HepG2 (cell line): ENCODE data around the gene FBXO41. TPM values are rescaled to one million over a fixed set of nuclear protein-coding genes. Genes with fewer than 3 reads are reported as not detected.
A peak's percentile ranks its signal among the peaks of the same experiment; 100 is the strongest.

Experiments used
- ATAC-seq: fragments of 200-7000 bp; cut with Tn5 transposase; 3 replicates; pipeline ENCODE4 v1.9.1; 2020; ENCODE audit warnings: mild to moderate bottlenecking, moderate library complexity
- BruUV-seq: library from RNA; stranded (reverse); fragments of 400-500 nt; replicated peaks from 2 replicates; lab custom pipeline; 2021; lab: Mats Ljungman, UMichigan
- CTCF ChIA-PET: fragments of 300-600 bp; formaldehyde crosslinking; extraction: SDS; loops from one replicate; lab custom pipeline; 2021; ENCODE audit warnings: low total read pairs, inconsistent platforms, low intra/inter-chr PET ratio; lab: Yijun Ruan, JAX
- POLR2A ChIA-PET: fragments of 350-600 bp; sonication (Branson Sonifier 250); formaldehyde crosslinking; loops from one replicate; lab custom pipeline; 2020; ENCODE audit warnings: antibody characterized with exemption, inconsistent platforms; lab: Yijun Ruan, JAX
- DNase-seq: peaks from one replicate; pipeline ENCODE4 v3.0.0-alpha.2; 2015; ENCODE audit warnings: low spot score
- FAIRE-seq: peaks from 3 replicates; lab custom pipeline; 2011; peaks lifted over from hg19 to GRCh38; lab: Jason Lieb, UNC
- H2AFZ ChIP-seq: one replicate; pipeline ENCODE4 v1.6.1; 2011; ENCODE audit warnings: low read length, inconsistent platforms
- H3K27ac ChIP-seq: fragments of 300-600 bp; 3 replicates; pipeline ENCODE4 v1.8.0; 2011; ENCODE audit warnings: mixed run types, mild to moderate bottlenecking, mixed read lengths, low read length, inconsistent platforms; ENCODE audit not compliant: insufficient read depth; ENCODE audit errors: extremely low read length
- H3K27me3 ChIP-seq, 2 experiments: fragments of 200-600 bp in 1 of 2; 2 replicates in 1 of 2; 3 replicates in 1 of 2; pipeline versions ENCODE4 v1.6.0 to v1.8.0; 2011; ENCODE audit warnings: low read length in 2 of 2, mild to moderate bottlenecking in 2 of 2, moderate library complexity in 2 of 2, inconsistent platforms in 1 of 2; ENCODE audit not compliant: insufficient read depth in 2 of 2, control insufficient read depth in 1 of 2
- H3K36me3 ChIP-seq, 2 experiments: fragments of 200-600 bp in 1 of 2; replicated peaks in 1 of 2; 2 replicates in 1 of 2; 3 replicates in 1 of 2; pipeline versions ENCODE4 v1.5.1 to v1.8.0; 2011; ENCODE audit warnings: low read length in 2 of 2, inconsistent platforms in 1 of 2; ENCODE audit not compliant: insufficient read depth in 2 of 2, control insufficient read depth in 1 of 2
- H3K4me1 ChIP-seq: 2 replicates; pipeline ENCODE4 v1.5.1; 2012; ENCODE audit warnings: low read length, inconsistent platforms; ENCODE audit not compliant: insufficient read depth
- H3K4me2 ChIP-seq: 2 replicates; pipeline ENCODE4 v1.6.0; 2011; ENCODE audit warnings: low read depth, low read length, inconsistent platforms
- H3K4me3 ChIP-seq, 3 experiments: fragments of 200-600 bp in 1 of 3; sonication (generic), shearing (Covaris generic) in 1 of 3; replicated peaks in 1 of 3; 2 replicates each; pipeline ENCODE4 v1.5.1; 2011 to 2016; ENCODE audit warnings: low read length in 3 of 3, inconsistent platforms in 2 of 3, low read depth in 2 of 3, mild to moderate bottlenecking in 2 of 3, control low read depth in 1 of 3, mixed read lengths in 1 of 3; ENCODE audit not compliant: insufficient read depth in 1 of 3
- H3K79me2 ChIP-seq: one replicate; pipeline ENCODE4 v1.6.1; 2011; ENCODE audit warnings: low read length, inconsistent platforms; ENCODE audit not compliant: insufficient read depth
- H3K9ac ChIP-seq: 2 replicates; pipeline ENCODE4 v1.6.0; 2011; ENCODE audit warnings: mild to moderate bottlenecking, low read depth, low read length, inconsistent platforms; ENCODE audit not compliant: insufficient read depth
- H3K9me3 ChIP-seq: 2 replicates; pipeline ENCODE4 v1.5.1; 2012; ENCODE audit warnings: mild to moderate bottlenecking, low read length
- H4K20me1 ChIP-seq: 2 replicates; pipeline ENCODE4 v1.6.0; 2011; ENCODE audit warnings: inconsistent platforms, mild to moderate bottlenecking, low read length, moderate library complexity; ENCODE audit not compliant: insufficient read depth
- CBX5 ChIP-seq: sonication (generic); formaldehyde crosslinking; IDR thresholded peaks from 2 replicates; pipeline ENCODE4 v1.4.0; 2020; ENCODE audit warnings: missing genetic modification reagents, borderline replicate concordance
- JUNB ChIP-seq: sonication (generic); formaldehyde crosslinking; IDR thresholded peaks from 2 replicates; pipeline ENCODE4 v1.8.0; 2022; ENCODE audit warnings: missing genetic modification reagents, mild to moderate bottlenecking, borderline replicate concordance
- SNAPC2 ChIP-seq: sonication (generic); formaldehyde crosslinking; IDR thresholded peaks from 2 replicates; pipeline ENCODE4 v1.8.1; 2022; ENCODE audit warnings: mild to moderate bottlenecking, missing genetic modification reagents
- SUZ12 ChIP-seq: fragments of 150-350 bp; IDR thresholded peaks from 2 replicates; pipeline ENCODE4 v1.6.1; 2014; ENCODE audit warnings: low read depth, low read length
- ZNF3 ChIP-seq: IDR thresholded peaks from 2 replicates; pipeline ENCODE4 v1.7.0; 2017; ENCODE audit warnings: inconsistent platforms
- ZNF503 ChIP-seq: sonication (generic); formaldehyde crosslinking; IDR thresholded peaks from 2 replicates; pipeline ENCODE4 v1.4.0; 2020; ENCODE audit warnings: missing genetic modification reagents
- ZNF552 ChIP-seq: sonication (generic); formaldehyde crosslinking; IDR thresholded peaks from 2 replicates; pipeline ENCODE4 v1.9.0; 2022; ENCODE audit warnings: missing genetic modification reagents, mild to moderate bottlenecking, borderline replicate concordance
- WGBS: methylation state at CpG from one replicate; pipeline ENCODE4 v1.1.6; 2017; ENCODE audit warnings: low lambda C conversion rate; 5-methylcytosine and 5-hydroxymethylcytosine counted together
- in situ Hi-C: cut with HindIII; loops from 2 replicates; pipeline ENCODE4 v1.10.0; 2017; ENCODE audit warnings: low pct_unique_long_range_greater_than_20kb; ENCODE audit not compliant: extremely low pct_ligation_motif_present
- intact Hi-C: fragments of 100-400 bp; cut with micrococcal nuclease; formaldehyde crosslinking; loops from one replicate; pipeline ENCODE4 v1.10.0; 2022; ENCODE audit not compliant: unreplicated experiment
- polyA plus RNA-seq, 8 experiments: library from polyadenylated mRNA; depleted of rRNA in 3 of 8; stranded (reverse) in 7 of 8; unstranded in 1 of 8; fragments of >200 nt; fragmentation: Illumina TruSeq in 4 of 8; extraction: Trizol in 4 of 8; gene quantifications; 2 replicates each; pipeline versions ENCODE4 v1.2.1 to v1.2.3, GENCODE V29; 2011 to 2016; ENCODE audit warnings: low read depth in 4 of 8, missing spikeins in 1 of 8, mixed read lengths in 1 of 8; ENCODE audit not compliant: insufficient read depth in 1 of 8
- total RNA-seq, 5 experiments: library from RNA; depleted of rRNA; stranded (reverse); fragments of >200 nt; fragmentation: Illumina TruSeq; extraction: Trizol; gene quantifications; 2 replicates each; pipeline ENCODE4 v1.2.3, GENCODE V29; 2016; ENCODE audit warnings: low read depth in 1 of 5
- TF ChIP-seq, protein P1 (sequence below): sonication (generic); formaldehyde crosslinking; conservative IDR thresholded peaks from 2 replicates; pipeline ENCODE4 v1.4.0; 2020; ENCODE audit warnings: missing genetic modification reagents

FBXO41 gene
- total and polyA plus RNA-seq, 2 of the 13 experiments (the other 11 are each of a cell fraction or from before 2014, with no cell fraction given) = 4.2 to 10.3 TPM

DNA sequence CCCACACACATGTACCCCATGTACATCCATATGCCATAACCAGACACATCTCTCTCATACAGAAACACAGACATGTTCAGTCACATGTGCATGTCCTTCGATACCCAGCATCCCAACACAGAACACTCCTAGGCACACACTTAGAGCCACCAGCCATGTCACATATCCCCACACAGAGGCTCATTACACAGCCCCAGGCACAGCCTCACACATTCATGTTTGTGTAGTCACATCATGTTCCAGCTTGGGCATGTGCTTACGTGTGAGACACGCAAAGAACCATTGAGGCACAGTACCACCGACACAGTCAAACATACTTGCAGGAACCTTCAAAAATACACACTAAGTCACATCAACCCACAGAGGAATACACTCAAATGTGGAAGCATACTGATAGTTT lies 17.3 kb downstream of the FBXO41 start:
- H3K4me2 ChIP-seq = no peak overlapping the region
- WGBS = 96% methylated on average over 4 of the region's 4 CpGs
- POLR2A ChIA-PET = no interaction called here

DNA sequence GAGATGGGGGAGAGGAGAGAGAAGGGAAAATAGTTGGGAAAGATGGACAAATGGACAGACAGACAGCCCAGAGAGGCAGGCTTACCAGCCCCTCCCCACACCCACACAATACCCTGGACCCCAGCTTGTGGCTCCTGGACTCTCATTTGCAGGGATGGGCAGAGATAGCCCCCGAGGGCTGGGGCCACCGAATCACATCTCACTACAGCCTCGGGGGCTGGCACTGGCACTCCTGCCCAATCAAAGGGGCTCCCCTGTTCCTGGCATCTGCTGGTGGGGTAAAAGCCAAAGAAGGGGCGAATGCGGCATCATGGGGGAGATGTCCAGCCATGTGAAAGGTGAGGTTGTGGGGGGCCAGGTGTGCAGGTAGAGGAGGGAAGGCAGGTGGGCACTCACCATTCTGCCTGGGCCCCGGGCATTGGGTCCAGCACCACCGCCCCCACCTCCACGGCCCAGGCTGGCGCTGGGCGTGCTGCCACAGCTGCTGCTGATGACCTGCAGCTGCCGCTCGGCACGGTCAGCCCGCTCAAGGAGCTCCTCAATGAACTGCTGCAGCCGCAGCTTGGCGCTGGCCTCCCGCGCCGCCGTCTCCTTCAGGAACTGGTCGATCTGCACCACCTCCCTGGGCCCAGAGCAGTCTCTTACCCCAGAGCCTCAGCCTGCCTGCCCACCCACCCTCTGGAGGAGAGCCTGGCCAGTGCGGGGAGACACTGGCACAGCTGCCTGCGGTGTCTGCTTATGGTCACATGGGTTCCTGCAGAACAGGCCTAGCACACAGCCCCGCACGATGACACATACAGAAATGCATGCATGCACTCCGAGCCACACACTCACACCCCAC lies 18.0 kb downstream of the FBXO41 start:
- Histone ChIP-seq H3K79me2 (no peaks in the 10 kb centered on the region), H2AFZ (no peak overlapping the region), H3K9ac (no peak overlapping the region), H3K4me2 (no peak overlapping the region), H3K9me3 (no peaks in the 10 kb centered on the region), H3K27me3 (no peaks in the 10 kb centered on the region), H3K36me3 (peaks cover 0 to 3% of the 10 kb centered on the region in 2 experiments; a peak in 3 of 5 replicates), H3K4me1 (peaks cover 35% of the 10 kb centered on the region), H3K27ac (no peak overlapping the region), H4K20me1 (no peaks in the 10 kb centered on the region), H3K4me3 (no peak overlapping the region)
- FAIRE-seq = no peak
- 95% methylated on average over 18 of the region's 26 CpGs for WGBS
- no peak for DNase-seq
- in situ Hi-C loops (no loop called here), intact Hi-C loops (no loop called here)
- TF ChIP-seq ZNF3 (CRISPR knock-in tag) = no peak
- TF ChIP-seq SNAPC2 = no peak
- TF ChIP-seq CBX5 (CRISPR knock-in tag) = no peak
- TF ChIP-seq ZNF552 (CRISPR knock-in tag) = no peak
- TF ChIP-seq ZNF503 (CRISPR knock-in tag) = no peak
- TF ChIP-seq SUZ12 = no peak
- CTCF ChIA-PET = no interaction called here
- no TSS peak for BruUV-seq
- no peak for ATAC-seq
- POLR2A ChIA-PET = no interaction called here

More for the DNA sequence above, 17.3 kb downstream of the FBXO41 start:
- H4K20me1 ChIP-seq = no peaks in the 10 kb centered on the region
- BruUV-seq = no TSS peak
- ATAC-seq (no peak), FAIRE-seq (no peak), DNase-seq (no peak)
- H3K9me3 ChIP-seq = no peaks in the 10 kb centered on the region
- CTCF ChIA-PET = no interaction called here
- peaks cover 28% of the 10 kb centered on the region for H3K4me1 ChIP-seq
- no peaks in the 10 kb centered on the region for H3K79me2 ChIP-seq
- H3K4me3 ChIP-seq = no peak overlapping the region
- peaks cover 0 to 3% of the 10 kb centered on the region in 2 experiments; a peak in 3 of 5 replicates for H3K36me3 ChIP-seq
- in situ Hi-C loops (no loop called here), intact Hi-C loops (no loop called here)
- H2AFZ ChIP-seq = no peak overlapping the region
- H3K27me3 ChIP-seq = no peaks in the 10 kb centered on the region
- TF ChIP-seq JUNB (CRISPR knock-in tag) = 0 out of 2 replicates have a peak, but pooled peaks have one; percentile 14
- TF ChIP-seq, protein P1, sequence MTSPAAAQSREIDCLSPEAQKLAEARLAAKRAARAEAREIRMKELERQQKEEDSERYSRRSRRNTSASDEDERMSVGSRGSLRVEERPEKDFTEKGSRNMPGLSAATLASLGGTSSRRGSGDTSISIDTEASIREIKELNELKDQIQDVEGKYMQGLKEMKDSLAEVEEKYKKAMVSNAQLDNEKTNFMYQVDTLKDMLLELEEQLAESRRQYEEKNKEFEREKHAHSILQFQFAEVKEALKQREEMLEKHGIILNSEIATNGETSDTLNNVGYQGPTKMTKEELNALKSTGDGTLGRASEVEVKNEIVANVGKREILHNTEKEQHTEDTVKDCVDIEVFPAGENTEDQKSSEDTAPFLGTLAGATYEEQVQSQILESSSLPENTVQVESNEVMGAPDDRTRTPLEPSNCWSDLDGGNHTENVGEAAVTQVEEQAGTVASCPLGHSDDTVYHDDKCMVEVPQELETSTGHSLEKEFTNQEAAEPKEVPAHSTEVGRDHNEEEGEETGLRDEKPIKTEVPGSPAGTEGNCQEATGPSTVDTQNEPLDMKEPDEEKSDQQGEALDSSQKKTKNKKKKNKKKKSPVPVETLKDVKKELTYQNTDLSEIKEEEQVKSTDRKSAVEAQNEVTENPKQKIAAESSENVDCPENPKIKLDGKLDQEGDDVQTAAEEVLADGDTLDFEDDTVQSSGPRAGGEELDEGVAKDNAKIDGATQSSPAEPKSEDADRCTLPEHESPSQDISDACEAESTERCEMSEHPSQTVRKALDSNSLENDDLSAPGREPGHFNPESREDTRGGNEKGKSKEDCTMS = no peak
- H3K27ac ChIP-seq = no peak overlapping the region
- no peak overlapping the region for H3K9ac ChIP-seq
